Stimulated activated CD4-positive, alpha-beta T cell treated with anti-CD3 and anti-CD28 coated beads, Interleukin-4, amount 100 ng/mL, for 4 hours (primary cell): ENCODE results near the gene TET1.
A peak's percentile ranks its signal among the peaks of the same experiment; 100 is the strongest.
"Not testable (repeated sequence)": the region's sequence is repeated elsewhere in the genome, so short reads cannot be mapped to it uniquely, and the experiment has no call there.

Source experiments
- DNase-seq, 2 experiments: peaks; one replicate each; pipeline ENCODE4 v3.0.0-alpha.2; 2020

Gene TET1

GRCh38 chr10:68560186-68560942 is at the start of gene TET1:
Gene TET1 (plus strand): TSS chr10:68560337. CDS start chr10:68572339, 12,002 bp downstream.
- peak in 1 of 2 experiments; percentile 20 for DNase-seq

GRCh38 chr10:68516216-68516615 is 43.9 kb upstream of the TET1 start:
- DNase-seq, result not testable (repeated sequence)

- no peak for DNase-seq
Observed at GRCh38 chr10:68516766-68517165, 43.4 kb upstream of the TET1 start.

GRCh38 chr10:68517188-68517587 is 42.9 kb upstream of the TET1 start:
- no peak for DNase-seq

GRCh38 chr10:68518609-68519008 is 41.5 kb upstream of the TET1 start:
- not testable (repeated sequence) for DNase-seq

- not testable (repeated sequence) for DNase-seq
Observed at GRCh38 chr10:68525490-68526038, 34.6 kb upstream of the TET1 start.

GRCh38 chr10:68526634-68527307 is 33.4 kb upstream of the TET1 start:
- DNase-seq, result no peak

GRCh38 chr10:68536973-68537372 is 23.2 kb upstream of the TET1 start:
- DNase-seq, result no peak

- no peak for DNase-seq
Observed at GRCh38 chr10:68537796-68538195, 22.3 kb upstream of the TET1 start.

GRCh38 chr10:68543004-68543918 is 16.9 kb upstream of the TET1 start:
- no peak for DNase-seq

GRCh38 chr10:68550747-68551411 is 9.3 kb upstream of the TET1 start:
- peak in 1 of 2 experiments; percentile 29 for DNase-seq

- no peak for DNase-seq
Observed at GRCh38 chr10:68553138-68553537, 7.0 kb upstream of the TET1 start.

GRCh38 chr10:68553599-68553998 is 6.5 kb upstream of the TET1 start:
- DNase-seq, result no peak

- no peak for DNase-seq
Observed at GRCh38 chr10:68558478-68558877, 1.7 kb upstream of the TET1 start.

- DNase-seq, result no peak
Observed at GRCh38 chr10:68559251-68559650, 886 bp upstream of the TET1 start.

GRCh38 chr10:68559841-68560185 is 324 bp upstream of the TET1 start:
- DNase-seq, result peak in 1 of 2 experiments; percentile 3

GRCh38 chr10:68560943-68561864 is 1.1 kb downstream of the TET1 start:
- DNase-seq, result peak in 1 of 2 experiments; percentile 2

GRCh38 chr10:68561865-68562649 is 1.9 kb downstream of the TET1 start:
- DNase-seq, result no peak

GRCh38 chr10:68562661-68563570 is 2.8 kb downstream of the TET1 start:
- DNase-seq, result no peak
